NCI-H748 treated with DMSO at 0.1 percent for 48 hours (cell line): Measurements from ENCODE around the gene SPO11.

ENCODE experiments used
- DNase-seq: peaks from one replicate; lab custom pipeline; 2025; lab: John Stamatoyannopoulos, UW

The SPO11 gene, protein sequence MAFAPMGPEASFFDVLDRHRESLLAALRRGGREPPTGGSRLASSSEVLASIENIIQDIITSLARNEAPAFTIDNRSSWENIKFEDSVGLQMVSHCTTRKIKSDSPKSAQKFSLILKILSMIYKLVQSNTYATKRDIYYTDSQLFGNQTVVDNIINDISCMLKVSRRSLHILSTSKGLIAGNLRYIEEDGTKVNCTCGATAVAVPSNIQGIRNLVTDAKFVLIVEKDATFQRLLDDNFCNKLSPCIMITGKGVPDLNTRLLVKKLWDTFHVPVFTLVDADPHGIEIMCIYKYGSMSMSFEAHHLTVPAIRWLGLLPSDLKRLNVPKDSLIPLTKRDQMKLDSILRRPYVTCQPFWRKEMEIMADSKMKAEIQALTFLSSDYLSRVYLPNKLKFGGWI

DNA sequence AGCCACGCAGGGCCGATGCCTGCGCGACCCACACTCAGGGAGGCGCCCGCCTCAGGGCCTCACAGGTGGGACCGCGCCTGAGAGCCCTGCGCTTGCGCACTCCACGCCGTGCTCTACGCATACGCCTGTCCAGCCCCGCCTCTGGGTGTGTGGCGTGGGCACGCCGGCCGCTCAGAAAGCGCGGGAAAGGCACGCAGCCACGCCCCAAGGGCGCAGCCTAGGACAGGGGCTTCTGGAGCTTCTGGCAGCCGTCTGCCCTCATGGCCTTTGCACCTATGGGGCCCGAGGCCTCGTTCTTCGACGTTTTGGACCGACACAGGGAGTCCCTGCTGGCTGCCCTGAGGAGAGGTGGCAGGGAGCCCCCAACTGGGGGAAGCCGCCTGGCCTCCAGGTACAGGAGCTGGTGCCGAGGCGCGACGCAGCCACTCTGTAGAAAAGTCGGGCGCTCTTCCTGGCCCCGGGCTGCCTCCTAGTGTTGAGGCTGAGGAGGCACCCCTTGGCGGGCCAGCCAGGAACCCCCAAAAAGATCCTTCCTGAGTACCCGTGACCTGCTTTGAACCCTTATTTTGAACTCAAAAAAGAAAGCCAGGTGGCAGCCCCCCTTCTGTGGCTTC, at the start of gene SPO11:
SPO11 (plus strand) TSS at position 196 of the 614 bp plus-strand sequence; CDS start at position 261, 65 bp downstream.
- DNase-seq: no peak

DNA sequence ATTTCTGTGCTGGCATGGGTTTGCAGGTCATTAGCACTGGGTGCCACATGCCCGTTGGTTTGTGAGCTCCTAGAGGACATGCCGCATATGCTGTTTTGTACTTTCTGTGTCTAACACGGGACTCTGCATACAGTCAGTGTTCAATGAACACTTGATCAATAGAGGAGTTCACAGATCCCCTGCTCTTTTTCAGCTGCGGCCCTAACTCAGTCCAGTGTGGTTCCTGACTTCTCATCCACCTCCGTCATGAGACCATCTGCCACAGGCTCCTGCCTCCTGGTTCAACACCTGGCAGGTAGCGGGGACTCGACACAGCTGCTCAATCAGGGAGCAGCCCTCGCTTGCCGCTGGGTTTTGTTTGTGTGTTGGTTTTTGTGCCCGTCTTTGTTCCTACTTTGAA, 49.4 kb upstream of the SPO11 start:
- DNase-seq: no peak

DNA sequence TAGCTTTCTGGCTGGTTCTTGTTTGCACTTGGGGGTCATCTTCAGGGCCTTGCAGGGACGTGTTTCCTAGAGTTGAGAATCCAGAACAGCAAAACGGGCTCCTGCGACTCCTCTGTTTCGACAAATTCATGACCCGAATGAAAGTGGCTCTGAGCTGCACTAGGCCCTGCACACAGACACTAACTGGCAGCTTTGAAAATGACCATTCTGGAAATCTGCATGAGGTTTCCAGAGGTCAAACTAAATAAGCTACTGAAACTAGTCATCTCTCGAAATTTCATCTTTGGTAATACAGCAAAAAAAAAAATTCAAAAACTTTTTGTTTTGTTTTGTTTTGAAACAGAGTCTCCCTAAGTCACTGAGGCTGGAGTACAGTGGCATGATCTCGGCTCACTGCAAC, 47.7 kb upstream of the SPO11 start:
- DNase-seq: no peak

DNA sequence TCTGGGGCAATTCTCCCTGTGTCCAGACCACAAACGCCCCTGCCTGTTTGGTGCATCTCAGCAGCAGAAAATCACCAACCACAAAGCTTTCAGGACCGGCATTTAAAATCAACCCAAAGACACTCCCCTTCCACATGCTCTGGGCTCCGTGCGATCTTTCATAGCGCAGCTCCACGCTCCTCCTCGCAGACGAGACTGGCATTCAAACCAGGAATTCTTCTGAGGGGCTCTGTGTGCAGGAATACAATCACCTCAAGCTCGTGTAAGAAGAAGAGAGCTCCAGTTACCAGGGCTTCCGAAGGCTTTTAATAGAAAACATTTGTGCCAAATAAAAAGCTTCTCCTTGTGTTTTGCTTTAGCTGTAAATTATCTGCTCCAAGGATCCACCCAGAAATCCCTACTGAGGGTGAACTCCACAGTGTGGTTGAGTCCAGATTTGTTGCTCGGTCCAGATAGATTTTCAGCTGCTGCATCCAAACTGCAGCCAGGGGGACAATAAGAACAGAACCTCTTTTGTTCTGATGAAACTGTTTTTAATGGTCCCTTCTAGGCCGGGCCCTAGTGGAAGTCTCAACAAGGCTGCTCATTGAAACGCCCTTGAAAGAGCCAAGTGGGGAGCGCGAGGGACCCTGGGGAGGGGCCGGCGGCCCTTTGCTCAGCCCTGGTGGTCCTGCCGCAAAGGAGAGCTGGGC, 46.8 kb upstream of the SPO11 start:
- DNase-seq: no peak

DNA sequence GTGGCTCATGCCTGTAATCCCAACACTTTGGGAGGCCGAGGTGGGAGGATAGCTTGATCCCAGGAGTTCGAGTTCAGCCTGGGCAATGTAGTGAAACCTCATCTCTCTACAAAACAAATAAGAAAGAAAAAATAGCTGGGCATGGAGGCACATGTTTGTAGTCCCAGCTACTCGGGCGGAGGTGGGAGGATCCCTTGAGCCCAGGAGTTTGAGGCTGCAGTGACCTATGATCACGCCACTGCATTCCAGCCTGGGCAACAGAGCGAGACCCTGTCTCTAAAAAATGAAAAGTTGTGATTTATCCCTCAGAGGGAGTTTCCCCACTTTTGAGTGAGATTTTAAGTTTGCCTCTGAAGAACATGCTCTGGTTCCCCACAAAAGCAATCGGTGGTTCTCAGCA, 45.7 kb upstream of the SPO11 start:
- DNase-seq: no peak

DNA sequence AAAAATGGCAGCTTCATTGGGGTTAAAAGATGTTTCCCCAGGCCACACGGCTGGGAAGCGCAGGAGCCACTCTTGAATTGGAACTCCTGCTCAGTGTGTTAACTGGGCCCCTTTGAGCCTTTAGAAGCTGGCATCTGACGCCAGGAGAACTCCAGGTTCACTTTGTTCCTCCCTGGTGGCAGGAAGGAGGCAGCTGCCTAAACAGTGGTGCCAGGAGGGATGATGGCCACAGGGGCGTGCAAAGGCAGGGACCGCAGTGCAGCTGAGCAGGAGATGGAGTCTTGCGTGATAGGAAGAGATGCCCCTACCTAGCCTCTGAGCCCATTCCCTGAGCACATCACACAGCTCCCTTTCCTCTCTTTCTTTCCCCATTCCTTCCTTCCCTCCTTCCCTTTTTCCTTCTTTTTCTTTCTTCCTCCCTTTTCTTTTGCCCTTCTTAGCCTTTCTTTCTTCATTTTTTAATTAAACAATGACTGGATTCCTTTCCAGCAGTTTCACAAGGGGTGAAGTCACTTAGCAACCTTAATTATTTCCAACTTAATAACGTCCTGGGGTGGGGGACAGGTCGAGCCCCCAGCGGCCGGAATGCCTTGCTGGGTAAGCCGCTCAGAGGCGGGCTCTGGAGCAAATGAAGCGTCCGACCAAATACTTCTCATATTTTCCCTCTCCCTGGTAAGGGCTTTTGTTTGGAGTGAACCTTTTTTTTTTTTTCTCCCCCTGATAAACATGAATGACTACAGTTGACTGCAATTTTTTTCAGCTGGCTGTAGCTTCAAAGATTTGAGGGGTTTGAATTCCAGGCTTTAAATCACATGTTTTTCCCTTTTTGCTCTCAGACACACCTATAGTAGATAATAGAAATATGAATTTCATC, 42.4 kb upstream of the SPO11 start:
- no peak for DNase-seq

DNA sequence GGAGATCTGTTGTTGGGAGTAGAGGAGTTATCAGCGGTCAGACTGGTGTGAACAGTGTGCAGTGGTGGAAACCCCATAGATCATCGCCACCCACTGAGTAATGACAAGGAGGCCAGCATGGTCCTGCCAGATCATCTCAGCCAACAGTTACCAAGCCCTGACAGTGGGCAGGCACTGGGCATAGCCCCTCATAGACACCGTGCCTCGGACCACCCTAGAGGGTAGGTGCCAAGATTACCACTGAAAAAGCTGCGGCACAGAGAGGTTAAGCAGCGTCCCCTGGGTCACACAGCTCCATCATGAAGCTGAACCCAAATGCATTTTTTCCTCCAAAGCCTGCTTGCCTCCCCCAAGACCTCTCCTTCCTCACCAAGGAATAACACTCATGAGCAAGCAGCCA, 41.7 kb upstream of the SPO11 start:
- DNase-seq: no peak

DNA sequence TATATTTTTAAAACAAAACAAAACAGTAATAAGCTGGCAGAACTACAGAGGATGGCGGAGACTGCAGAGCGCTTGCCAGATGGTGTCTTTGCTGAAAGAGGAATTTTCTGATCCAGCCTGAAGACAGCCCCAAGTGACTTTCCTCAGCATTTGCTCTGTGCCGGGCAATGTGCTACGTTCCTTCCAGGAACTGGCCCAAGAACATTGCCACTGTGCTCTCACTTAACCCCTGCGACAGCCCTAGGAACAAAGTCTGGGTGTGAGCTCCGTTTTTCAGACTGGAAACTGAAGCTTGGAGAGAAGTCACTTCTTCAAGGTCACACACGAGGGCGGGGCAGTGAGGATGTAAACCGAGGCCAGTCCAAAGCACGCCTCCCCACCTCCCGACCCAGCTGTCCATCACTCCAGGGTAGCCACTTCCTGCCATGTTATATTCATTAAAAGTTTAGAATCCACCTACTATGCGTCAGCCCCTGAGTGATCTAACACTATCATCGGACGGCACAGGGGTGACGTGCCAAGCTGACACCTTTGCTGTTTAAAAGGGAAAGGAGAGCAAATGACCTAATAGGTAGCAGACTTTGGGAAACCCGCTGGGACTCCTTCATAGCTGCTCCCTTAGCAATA, 40.8 kb upstream of the SPO11 start:
- DNase-seq: no peak

DNA sequence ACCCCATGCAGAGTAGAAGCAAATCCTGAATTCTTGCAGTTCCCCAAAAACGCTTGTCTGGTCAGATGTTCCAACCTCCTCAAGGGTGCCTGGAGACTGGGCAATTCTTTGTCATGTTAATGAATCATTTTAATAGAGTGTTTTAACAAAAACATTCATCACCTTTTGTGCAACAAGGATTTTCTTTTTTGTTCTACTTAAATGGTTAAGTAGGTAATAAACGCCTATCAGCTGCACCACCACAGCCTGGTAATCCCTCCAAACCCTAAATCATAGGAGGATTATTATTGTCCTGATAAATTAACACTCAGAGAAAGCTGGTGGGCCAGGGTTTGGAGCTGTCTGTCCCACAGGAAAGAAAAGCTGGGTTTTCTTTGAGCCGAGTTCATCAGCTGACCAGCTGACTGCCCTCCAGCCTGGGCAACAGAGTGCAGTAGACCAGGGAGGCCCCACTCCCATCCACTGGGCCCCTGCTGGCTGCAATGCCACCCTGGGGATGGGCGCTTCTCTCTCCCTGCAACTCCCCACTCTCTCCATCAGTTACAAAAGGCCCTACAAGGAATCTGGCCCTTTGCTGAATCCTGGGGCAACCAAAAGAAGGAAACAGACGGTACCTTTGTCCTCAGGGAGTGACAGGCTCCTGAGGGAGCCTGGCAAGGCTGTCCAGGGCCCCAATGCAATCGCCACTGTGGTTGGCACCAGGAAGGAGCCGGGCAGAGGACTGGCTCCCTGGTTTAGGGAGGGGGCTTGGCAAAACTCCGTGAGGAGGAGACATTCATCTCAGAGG, 40.0 kb upstream of the SPO11 start:
- no peak for DNase-seq

DNA sequence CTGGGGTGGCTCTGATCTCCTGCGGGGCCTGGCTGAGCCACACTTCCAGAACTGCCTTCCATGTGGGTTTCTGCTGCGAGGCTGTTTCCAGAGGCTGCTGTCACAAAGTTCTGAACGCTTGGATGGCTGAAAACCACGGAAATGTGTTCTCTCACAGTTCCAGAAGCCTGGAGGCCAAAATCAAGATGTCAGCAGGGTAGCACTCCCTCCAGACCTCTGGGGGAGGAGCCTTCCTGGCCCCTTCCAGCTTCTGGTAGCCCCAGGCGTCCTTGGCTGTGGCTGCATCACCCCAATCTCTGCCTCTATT, 39.5 kb upstream of the SPO11 start:
- no peak for DNase-seq

DNA sequence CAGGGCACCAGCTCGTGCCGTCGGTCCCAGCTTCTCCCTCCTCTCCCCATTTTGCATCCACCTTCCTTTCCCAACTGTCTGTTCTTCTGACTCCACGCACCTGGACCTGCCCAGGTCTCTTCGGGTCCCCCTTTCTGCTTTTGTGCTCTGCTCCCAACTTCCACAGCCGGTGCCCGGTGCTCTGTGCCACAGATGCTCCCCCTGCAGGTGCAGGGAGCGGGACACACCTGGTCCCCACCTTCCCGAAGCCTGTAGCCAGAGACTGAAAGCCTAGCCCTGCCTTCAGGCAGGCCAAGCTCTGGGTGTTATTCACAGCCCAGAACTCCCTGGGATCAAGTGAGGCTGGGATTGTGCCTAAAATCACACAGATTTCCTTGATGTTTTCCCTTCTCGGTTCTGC, 38.6 kb upstream of the SPO11 start:
- DNase-seq: no peak

DNA sequence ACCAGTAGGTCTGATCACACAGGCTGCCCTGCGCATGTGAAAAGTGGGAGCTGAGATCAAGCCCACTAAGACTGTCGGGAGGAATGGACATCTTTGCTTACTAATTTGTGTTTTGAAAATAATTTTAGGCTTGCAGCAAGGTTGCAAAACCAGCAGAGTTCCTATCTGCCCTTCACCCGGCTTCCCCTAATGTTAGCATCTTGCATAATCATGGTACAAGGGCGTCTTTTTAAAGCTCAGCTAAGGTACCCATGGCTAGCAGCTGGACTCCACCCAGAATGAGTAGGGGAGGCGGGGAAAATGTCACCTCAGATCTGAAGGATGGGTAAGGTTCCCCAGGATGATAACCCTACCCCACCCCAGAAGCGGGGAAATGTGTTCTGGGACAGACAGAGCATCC, 37.9 kb upstream of the SPO11 start:
- DNase-seq: no peak

DNA sequence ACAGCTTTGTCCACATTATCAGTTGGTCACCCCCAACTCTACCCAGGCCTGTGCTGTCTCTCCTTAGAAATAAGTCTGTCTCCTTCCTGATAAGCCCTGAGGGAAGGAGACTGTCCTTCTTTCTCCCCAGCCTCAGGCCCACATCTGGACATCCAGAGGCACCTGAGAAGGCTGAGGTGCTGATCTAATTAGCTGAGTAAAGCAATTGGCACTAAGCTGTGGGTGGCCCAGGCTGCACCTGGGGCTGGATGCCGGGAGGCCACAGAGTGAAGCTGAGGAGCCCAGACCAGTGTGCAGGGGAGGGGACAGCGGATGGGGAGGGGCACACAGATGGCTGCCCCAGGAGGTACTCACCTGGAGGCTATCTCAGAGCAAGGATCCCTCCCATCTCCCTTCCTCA, 37.0 kb upstream of the SPO11 start:
- no peak for DNase-seq

DNA sequence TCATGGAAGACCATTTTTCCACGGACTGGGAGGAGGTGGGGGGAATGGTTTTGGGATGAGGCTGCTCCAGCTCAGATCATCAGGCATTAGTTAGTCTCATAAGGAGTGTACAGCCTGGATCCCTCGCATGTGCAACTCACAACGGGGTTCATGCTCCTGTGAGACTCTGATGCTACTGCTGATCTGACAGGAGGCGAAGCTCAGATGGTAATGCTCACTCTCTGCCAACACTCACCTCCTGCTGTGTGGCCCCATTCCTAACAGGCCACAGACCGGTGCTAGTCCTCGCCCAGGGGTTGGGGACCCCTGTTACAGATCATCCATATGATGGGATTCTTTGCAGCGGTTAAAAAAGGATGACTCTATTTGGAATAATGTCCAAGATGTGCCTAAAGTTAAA, 35.6 kb upstream of the SPO11 start:
- no peak for DNase-seq

DNA sequence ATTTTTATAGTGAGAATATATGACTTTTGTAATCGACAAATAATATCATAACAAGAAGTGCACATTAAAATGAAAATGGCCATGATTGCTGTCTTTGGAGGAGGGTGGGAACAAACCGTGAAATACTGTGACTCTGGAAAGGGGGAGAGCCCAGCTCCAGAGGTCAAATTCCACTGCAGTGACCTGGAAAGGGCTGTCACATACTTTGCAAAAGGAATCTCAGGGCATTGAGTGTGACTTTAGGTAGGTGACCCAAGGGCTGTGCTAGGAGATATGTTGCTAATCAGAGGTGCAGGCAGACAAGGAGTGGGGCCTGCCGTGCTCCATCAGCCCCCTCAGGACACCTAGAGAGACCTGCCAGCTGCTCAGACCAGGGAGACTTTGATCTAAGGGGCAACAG, 35.1 kb upstream of the SPO11 start:
- DNase-seq: no peak

DNA sequence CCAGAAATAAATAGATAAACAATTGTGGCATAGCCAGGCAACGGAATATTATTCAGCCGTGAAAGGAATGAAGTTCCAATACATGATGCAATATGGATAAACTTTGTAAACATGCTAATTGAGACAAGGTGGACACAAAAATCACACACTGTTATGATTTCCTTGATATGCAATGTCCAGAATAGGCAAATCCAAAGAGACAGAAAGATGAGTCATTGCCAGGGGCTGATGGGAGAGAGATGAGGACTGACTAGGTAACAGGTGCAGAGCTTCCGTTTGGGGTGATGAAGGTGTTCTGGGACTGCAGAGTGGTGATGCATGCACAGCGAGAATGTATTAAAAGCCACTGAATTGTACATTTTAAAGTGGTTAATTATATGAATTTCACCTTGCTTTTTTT, 31.1 kb upstream of the SPO11 start:
- DNase-seq: no peak

DNA sequence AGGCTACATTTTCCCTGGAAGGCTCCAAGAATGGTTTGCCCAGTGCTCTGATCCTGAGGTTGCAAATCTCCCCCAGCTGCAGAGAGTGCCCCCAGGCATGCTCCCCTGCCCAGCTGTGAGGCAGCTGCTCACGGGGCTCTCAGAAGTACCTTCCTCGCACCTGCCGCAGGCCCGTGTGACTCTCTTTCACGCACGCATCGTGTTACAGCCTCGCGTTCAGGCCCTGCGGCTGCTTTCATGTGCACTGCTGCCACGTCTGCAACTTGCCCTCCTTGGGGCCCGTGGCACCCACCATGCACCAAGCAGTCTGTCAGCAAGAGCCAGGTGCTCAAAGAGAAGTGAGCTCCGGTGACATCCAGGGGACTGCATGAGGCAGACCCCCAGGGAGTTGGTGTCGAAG, 28.6 kb upstream of the SPO11 start:
- DNase-seq: no peak

DNA sequence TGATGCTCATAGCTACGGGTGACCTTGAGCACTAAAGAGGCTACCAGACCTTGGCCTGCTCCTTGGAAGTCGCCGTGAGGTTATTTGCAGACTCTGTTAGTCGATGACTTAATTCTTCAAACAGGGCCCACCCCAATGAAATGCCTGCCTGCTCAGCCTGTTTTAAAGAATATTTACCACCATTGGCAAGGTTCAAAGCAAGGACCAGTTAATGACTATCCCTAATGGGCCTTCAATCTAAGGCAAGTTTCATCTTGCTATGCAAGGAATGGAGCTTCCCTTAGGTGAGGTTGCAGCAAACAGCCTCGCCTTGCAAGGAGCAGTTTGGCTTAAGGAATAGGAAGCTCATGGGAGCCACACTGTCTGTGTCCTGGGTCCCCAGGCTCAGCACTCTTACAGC, 22.9 kb upstream of the SPO11 start:
- no peak for DNase-seq

DNA sequence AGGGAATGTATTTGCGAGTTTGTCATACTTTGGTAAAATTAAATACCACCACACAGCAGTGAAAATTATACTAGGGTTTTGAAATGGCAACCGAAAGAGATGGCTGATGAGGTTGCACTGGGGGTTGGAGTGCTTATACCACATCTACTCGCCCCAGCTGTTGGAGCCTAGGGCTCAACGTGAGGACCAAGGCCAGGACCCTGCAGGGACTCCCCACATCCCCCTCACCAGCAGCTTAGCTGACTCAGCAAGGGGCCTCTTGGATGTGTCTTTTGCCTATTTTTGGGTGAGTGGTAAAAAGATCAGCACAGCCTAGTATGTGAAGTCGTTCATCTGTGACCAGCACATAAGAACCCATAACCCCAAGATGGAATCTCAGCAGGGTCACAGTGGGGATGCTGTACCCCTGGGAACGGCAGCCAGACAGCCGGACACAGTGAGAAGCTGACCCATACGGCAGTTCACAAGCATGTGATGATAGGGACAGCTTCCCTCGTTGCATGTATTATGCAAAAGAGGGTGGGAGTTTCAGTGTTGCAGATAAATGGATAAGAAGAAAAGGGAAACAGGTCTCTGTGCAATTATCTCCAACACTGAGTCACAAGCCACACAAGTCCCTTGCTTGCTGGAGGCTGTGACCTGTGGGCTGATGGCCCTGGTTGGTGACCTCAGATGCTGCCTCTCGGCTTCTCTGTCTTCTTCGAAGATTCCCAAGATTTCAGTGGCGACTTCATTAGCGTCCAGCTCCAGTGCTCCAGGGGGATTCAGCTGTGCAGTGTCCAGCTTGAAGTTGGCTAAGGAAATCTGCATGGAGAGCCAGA, 20.9 kb upstream of the SPO11 start:
- DNase-seq: no peak

DNA sequence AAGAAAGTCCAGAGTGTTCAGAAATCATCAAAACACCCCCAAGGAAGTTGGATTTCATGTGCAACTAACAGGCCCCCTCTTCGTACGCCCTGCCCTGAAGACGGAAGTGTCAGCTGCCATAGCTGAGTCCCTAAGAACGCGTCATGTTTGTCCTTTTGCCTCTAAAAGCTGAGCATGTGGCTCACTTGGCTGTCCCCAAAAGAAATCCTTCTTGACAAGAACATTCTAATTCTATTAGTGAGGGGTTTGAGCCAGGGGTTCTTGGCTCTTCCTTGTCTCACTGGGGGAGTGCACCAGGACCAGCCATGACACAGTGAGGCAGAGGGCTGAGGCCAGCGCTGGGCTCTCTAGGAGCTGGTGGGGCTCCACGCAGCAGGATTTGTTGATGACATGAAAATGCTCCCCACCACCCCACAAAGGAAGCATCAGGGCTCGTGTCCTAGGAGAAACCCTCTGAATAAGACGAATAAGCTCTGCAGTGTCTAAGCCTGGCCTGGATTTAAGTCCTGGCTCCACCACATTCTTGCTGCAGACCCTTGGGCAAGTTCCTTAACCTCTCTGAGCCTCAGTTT, 20.0 kb upstream of the SPO11 start:
- no peak for DNase-seq
